Measurements from ENCODE around the gene HDLBP.
"Not testable (repeated sequence)": the region's sequence is repeated elsewhere in the genome, so short reads cannot be mapped to it uniquely, and the experiment has no call there.

Gene HDLBP

GRCh38 chr2:241302759-241303651 lies 12.5 kb downstream of the HDLBP start:
- FAIRE-seq (no peak), DNase-seq (ENCODE audit: insufficient read length, low spot score) (no peak)
- no peak for TF ChIP-seq POLR2A (IDR thresholded peaks at IDR 0.05; ENCODE audit: low read depth, low read length)

DNA sequence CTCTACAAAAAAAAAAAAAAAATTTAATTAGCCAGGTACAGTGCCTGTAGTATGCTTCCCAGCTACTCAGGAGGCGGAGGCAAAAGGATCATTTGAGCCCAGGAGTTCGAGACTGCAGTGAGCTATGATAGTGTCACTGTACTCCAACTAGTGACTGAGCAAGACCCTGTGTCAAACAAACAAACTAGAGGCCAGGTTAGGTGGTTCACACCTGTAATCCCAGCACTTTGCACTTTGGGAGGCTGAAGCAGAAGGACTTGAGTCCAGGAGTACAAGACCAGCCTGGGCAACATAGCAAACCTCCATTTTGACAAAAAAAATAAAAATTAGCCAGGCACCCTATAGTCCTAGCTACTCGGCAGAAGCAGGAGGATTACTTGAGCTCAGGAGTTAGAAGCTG lies 13.4 kb downstream of the HDLBP start:
- FAIRE-seq: no peak
- no peak for TF ChIP-seq POLR2A (IDR thresholded peaks at IDR 0.05; ENCODE audit: low read depth, low read length)
- DNase-seq (ENCODE audit: insufficient read length, low spot score): no peak

- no peak for FAIRE-seq
- no peak for DNase-seq (ENCODE audit: insufficient read length, low spot score)
- no peak for TF ChIP-seq POLR2A (IDR thresholded peaks at IDR 0.05; ENCODE audit: low read depth, low read length)
These were observed 15.5 kb downstream of the HDLBP start for GRCh38 chr2:241300000-241300399.

GRCh38 chr2:241298673-241299072 lies 16.8 kb downstream of the HDLBP start:
- DNase-seq (ENCODE audit: insufficient read length, low spot score) (no peak), FAIRE-seq (no peak)
- TF ChIP-seq POLR2A (IDR thresholded peaks at IDR 0.05; ENCODE audit: low read depth, low read length): no peak

- FAIRE-seq: no peak
- TF ChIP-seq POLR2A (IDR thresholded peaks at IDR 0.05; ENCODE audit: low read depth, low read length): no peak
- DNase-seq (ENCODE audit: insufficient read length, low spot score): no peak
These were observed 18.7 kb downstream of the HDLBP start for GRCh38 chr2:241296767-241297166.

DNA sequence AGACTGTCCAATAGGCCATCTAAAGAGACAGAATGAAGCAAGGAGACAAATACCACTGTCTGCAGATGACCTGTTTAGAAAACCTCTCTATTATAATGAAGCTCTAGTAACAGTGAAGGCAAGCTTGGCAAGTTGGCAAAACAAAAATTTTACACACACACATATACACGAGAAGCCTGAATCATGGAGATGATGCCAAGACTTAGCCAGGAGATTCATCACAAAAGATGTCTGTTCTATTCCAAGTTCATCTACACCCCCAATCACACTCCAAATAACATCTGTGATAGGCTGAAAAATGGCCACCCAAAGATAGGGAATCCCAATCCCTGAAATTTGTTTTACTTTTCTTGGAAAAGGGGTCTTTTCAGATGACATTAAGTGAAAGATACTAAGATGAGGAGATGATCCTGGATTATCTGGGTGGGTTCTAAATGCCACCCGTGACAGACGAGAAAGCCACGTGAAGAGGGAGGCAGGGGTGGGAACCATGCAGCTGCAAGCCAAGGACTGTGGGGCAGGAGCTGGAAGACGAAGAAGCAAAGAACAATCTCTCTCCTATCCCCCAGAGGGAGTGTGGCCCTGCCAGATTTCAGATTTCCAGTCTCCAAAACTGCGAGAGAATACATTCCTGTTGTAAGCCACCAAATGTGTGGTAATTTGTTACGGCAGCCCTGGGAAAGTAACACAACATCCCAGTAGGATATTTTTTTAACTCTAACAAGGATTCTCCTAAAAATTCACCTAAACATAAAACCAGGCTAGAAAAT lies 20.0 kb downstream of the HDLBP start:
- no peak for FAIRE-seq
- DNase-seq (ENCODE audit: insufficient read length, low spot score): no peak
- TF ChIP-seq POLR2A (IDR thresholded peaks at IDR 0.05; ENCODE audit: low read depth, low read length): no peak

DNA sequence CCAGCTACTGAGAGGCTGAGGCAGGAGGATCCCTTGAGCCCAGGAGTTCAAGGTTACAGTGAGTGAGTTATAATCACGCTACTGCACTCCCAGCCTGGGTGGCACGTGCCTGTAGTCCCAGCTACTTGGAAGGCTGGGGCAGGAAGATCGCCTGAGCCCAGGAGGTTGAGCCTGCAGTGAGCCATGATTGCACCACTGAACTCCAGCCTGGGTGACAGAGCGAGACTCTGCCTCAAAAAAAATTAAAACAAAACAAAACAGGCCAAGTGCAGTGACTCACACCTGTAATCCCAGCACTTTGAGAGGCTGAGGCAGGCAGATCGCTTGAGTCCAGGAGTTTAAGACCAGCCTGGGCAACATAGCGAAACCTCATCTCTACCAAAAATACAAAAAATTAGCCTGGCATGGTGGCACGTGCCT lies 22.1 kb downstream of the HDLBP start:
- DNase-seq (ENCODE audit: insufficient read length, low spot score); FAIRE-seq: not testable (repeated sequence)

GRCh38 chr2:241291977-241292376 lies 23.5 kb downstream of the HDLBP start:
- TF ChIP-seq POLR2A (IDR thresholded peaks at IDR 0.05; ENCODE audit: low read depth, low read length): no peak
- DNase-seq (ENCODE audit: insufficient read length, low spot score) (no peak), FAIRE-seq (no peak)

GRCh38 chr2:241291153-241291552 lies 24.3 kb downstream of the HDLBP start:
- DNase-seq (ENCODE audit: insufficient read length, low spot score) (no peak), FAIRE-seq (no peak)
- TF ChIP-seq POLR2A (IDR thresholded peaks at IDR 0.05; ENCODE audit: low read depth, low read length): no peak

- TF ChIP-seq POLR2A (IDR thresholded peaks at IDR 0.05; ENCODE audit: low read depth, low read length): no peak
- no peak for DNase-seq (ENCODE audit: insufficient read length, low spot score)
- no peak for FAIRE-seq
These were observed 25.9 kb downstream of the HDLBP start for GRCh38 chr2:241289597-241289996.

- FAIRE-seq (no peak), DNase-seq (ENCODE audit: insufficient read length, low spot score) (no peak)
- TF ChIP-seq POLR2A (IDR thresholded peaks at IDR 0.05; ENCODE audit: low read depth, low read length): no peak
These were observed 26.4 kb downstream of the HDLBP start for GRCh38 chr2:241289053-241289452.

DNA sequence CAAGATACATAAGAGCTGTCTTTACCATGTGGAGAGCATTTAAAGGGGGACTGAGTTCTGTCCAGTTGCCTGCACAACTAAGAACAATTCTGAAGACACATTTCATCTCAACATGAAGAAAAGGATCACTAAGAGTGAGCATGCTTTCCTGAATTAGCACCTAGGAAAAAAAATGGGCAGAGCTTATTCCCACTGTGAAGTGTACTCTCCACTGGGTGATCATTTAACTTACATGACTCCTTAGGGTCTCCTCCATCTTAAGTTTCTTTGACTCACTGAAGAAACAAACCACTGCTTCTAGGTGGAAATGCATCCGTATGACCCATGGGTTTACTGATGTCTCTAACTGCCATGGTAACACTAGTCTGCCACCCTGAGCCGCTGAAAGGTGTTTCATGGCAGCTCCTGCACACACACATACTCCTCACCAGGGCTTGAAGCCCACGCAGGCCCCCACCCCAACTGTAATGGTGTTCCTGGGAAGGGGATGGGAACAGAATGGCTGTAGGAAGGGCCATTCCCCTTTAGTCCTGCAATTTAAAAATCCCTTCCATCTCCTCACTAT lies 27.1 kb downstream of the HDLBP start:
- no peak for TF ChIP-seq POLR2A (IDR thresholded peaks at IDR 0.05; ENCODE audit: low read depth, low read length)
- DNase-seq (ENCODE audit: insufficient read length, low spot score): no peak
- FAIRE-seq: no peak

DNA sequence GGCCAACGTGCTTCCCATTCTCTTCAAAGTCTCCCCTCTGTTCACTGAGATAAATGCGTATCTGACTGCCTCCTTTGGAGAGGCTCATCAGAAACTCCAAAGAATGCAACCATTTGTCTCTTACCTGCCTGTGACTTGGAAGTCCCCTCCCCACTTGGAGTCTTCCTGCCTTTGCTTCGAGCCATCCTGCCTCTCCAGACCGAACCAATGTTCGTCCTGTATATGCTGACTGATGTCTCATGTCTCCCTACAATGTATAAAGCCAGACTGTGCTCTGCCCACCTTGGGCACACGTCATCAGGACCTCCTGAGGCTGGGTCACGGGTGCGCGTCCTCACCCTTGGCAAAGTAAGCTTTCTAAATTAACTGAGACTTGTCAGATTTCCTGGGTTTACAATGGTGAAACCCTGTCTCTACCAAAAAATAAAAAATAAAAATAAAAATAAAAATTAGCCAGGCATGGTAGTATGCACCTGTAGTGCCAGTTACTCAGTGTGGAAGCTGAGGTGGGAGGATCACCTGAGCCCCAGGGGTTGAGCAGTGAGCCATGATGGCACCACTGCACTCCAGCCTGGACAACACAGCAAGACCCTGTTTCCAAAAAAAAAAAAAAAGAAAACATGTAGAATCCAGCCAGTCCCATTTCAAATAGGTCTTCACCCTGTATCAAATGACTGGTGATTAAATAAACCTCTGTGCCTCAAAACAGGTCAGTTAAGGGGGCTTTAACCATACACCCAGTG lies 29.0 kb downstream of the HDLBP start:
- FAIRE-seq (no peak), DNase-seq (ENCODE audit: insufficient read length, low spot score) (no peak)
- TF ChIP-seq POLR2A (IDR thresholded peaks at IDR 0.05; ENCODE audit: low read depth, low read length): no peak

DNA sequence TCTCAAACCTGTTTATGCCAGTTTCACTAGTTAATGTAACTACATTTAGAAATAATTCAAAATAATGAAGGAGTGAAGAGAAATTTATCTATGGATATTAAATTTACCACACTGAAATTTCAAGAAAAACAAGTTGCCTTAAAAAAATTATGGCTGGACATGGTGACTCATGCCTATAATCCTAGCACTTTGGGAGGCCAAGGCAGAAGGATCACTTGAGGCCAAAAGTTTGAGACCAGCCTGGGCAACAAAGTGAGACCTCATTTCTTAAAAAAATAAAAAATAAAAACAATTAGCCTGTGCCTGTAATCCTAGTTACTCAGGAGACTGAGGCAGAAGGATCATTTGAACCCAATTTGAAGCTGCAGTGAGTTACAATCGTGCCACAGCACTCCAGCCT lies 29.9 kb downstream of the HDLBP start:
- FAIRE-seq: no peak
- no peak for TF ChIP-seq POLR2A (IDR thresholded peaks at IDR 0.05; ENCODE audit: low read depth, low read length)

More for the DNA sequence above, 29.9 kb downstream of the HDLBP start:
- no peak for DNase-seq (ENCODE audit: insufficient read length, low spot score)

Data from H54 (cell line).